Spinal cord (tissue), 10 donors: ENCODE data around the gene NELFCD. TPM values are rescaled to one million over a fixed set of nuclear protein-coding genes. Genes with fewer than 3 reads are reported as not detected.
A peak's percentile ranks its signal among the peaks of the same experiment; 100 is the strongest.

Source experiments
- DNase-seq, 6 donors: peaks; one replicate each; pipeline versions ENCODE4 v3.0.0 to v3.0.0-alpha.2; 2013 to 2015; ENCODE audit warnings: low spot score in 6 of 6, low read depth in 4 of 6
- H3K27ac ChIP-seq: one replicate; pipeline ENCODE4 v1.5.1; 2013; ENCODE audit warnings: low read depth, low read length, control low read depth
- H3K27me3 ChIP-seq: one replicate; pipeline ENCODE4 v1.6.1; 2013; ENCODE audit warnings: low read length; ENCODE audit not compliant: control insufficient read depth, insufficient read depth
- H3K36me3 ChIP-seq: one replicate; pipeline ENCODE4 v1.6.1; 2013; ENCODE audit warnings: low read length; ENCODE audit not compliant: control insufficient read depth, insufficient read depth
- H3K4me1 ChIP-seq: one replicate; pipeline ENCODE4 v1.6.1; 2013; ENCODE audit warnings: low read length; ENCODE audit not compliant: control insufficient read depth, insufficient read depth
- H3K4me3 ChIP-seq: one replicate; pipeline ENCODE4 v1.5.1; 2013; ENCODE audit warnings: low read depth, low read length, control low read depth
- H3K9me3 ChIP-seq: one replicate; pipeline ENCODE4 v1.6.1; 2013; ENCODE audit warnings: low read length; ENCODE audit not compliant: control insufficient read depth, insufficient read depth
- WGBS: methylation state at CpG from one replicate; pipeline ENCODE4 v1.1.5; 2013; ENCODE audit warnings: missing lambda C conversion rate; ENCODE audit not compliant: insufficient coverage; 5-methylcytosine and 5-hydroxymethylcytosine counted together
- polyA plus RNA-seq, 2 donors: library from polyadenylated mRNA; unstranded; fragments of 120-200 nt; gene quantifications; one replicate each; pipeline ENCODE4 v1.2.1, GENCODE V29; 2013; ENCODE audit not compliant: insufficient read length in 2 of 2
- total RNA-seq, 2 donors: library from RNA; depleted of rRNA in 1 of 2; stranded (reverse); fragments of 120-200 nt in 1 of 2; fragments of >200 nt in 1 of 2; gene quantifications; one replicate each; pipeline versions ENCODE4 v1.2.3 to v1.2.4, GENCODE V29; 2013 to 2014
- donor health status: healthy.

Gene NELFCD
- total and polyA plus RNA-seq, 4 donors, result 48.0 to 88.6 (median 71.8) TPM

GRCh38 chr20:58998656-58999055, 17.6 kb downstream of the NELFCD start:
- no peaks in the 10 kb centered on the region for H3K9me3 ChIP-seq
- WGBS, result 83% methylated on average over 9 of the region's 11 CpGs
- no peak overlapping the region for H3K4me3 ChIP-seq
- no peak for DNase-seq
- no peaks in the 10 kb centered on the region for H3K27me3 ChIP-seq
- H3K36me3 ChIP-seq, result peaks cover 68% of the 10 kb centered on the region
- H3K4me1 ChIP-seq, result no peaks in the 10 kb centered on the region
- no peak overlapping the region for H3K27ac ChIP-seq

GRCh38 chr20:59000326-59000725, 19.3 kb downstream of the NELFCD start:
- H3K9me3 ChIP-seq, result no peaks in the 10 kb centered on the region
- H3K27ac ChIP-seq, result no peak overlapping the region
- no peak for DNase-seq
- H3K4me3 ChIP-seq, result no peak overlapping the region
- peaks cover 52% of the 10 kb centered on the region for H3K36me3 ChIP-seq
- H3K27me3 ChIP-seq, result no peaks in the 10 kb centered on the region
- WGBS, result 50% methylated on average over 2 of the region's 3 CpGs
- peaks cover 13% of the 10 kb centered on the region for H3K4me1 ChIP-seq

- WGBS, result 91% methylated on average over 11 of the region's 13 CpGs
- peaks cover 45% of the 10 kb centered on the region for H3K36me3 ChIP-seq
- peaks cover 20% of the 10 kb centered on the region for H3K4me1 ChIP-seq
- H3K27me3 ChIP-seq, result no peaks in the 10 kb centered on the region
- no peaks in the 10 kb centered on the region for H3K9me3 ChIP-seq
- H3K4me3 ChIP-seq, result no peak overlapping the region
- H3K27ac ChIP-seq, result no peak overlapping the region
- DNase-seq, result no peak
These were observed 20.0 kb downstream of the NELFCD start for GRCh38 chr20:59001068-59001448.

GRCh38 chr20:59001449-59002171, 20.6 kb downstream of the NELFCD start:
- no peak overlapping the region for H3K27ac ChIP-seq
- 95% methylated on average over 27 of the region's 27 CpGs for WGBS
- no peaks in the 10 kb centered on the region for H3K9me3 ChIP-seq
- H3K4me3 ChIP-seq, result no peak overlapping the region
- H3K27me3 ChIP-seq, result no peaks in the 10 kb centered on the region
- no peak for DNase-seq
- H3K4me1 ChIP-seq, result peaks cover 25% of the 10 kb centered on the region
- peaks cover 41% of the 10 kb centered on the region for H3K36me3 ChIP-seq

GRCh38 chr20:59002388-59002787, 21.3 kb downstream of the NELFCD start:
- peaks cover 37% of the 10 kb centered on the region for H3K36me3 ChIP-seq
- no peaks in the 10 kb centered on the region for H3K9me3 ChIP-seq
- no peak for DNase-seq
- H3K27me3 ChIP-seq, result no peaks in the 10 kb centered on the region
- peaks cover 28% of the 10 kb centered on the region for H3K4me1 ChIP-seq
- no peak overlapping the region for H3K27ac ChIP-seq
- 92% methylated on average over 7 of the region's 8 CpGs for WGBS
- no peak overlapping the region for H3K4me3 ChIP-seq

GRCh38 chr20:59002874-59003399, 21.9 kb downstream of the NELFCD start:
- Histone ChIP-seq H3K36me3 (peaks cover 34% of the 10 kb centered on the region), H3K9me3 (no peaks in the 10 kb centered on the region), H3K27me3 (peaks cover 1% of the 10 kb centered on the region), H3K4me1 (peaks cover 33% of the 10 kb centered on the region), H3K4me3 (no peak overlapping the region), H3K27ac (no peak overlapping the region)
- no peak for DNase-seq
- 75% methylated on average over 17 of the region's 17 CpGs for WGBS

GRCh38 chr20:59003836-59004492, 22.9 kb downstream of the NELFCD start:
- no peak for DNase-seq

GRCh38 chr20:59004493-59004762, 23.4 kb downstream of the NELFCD start:
- no peak for DNase-seq
- peaks cover 33% of the 10 kb centered on the region for H3K4me1 ChIP-seq
- no peaks in the 10 kb centered on the region for H3K9me3 ChIP-seq
- no peak overlapping the region for H3K4me3 ChIP-seq
- peaks cover 2% of the 10 kb centered on the region for H3K27me3 ChIP-seq
- H3K27ac ChIP-seq, result no peak overlapping the region
- WGBS, result 72% methylated on average over 4 of the region's 4 CpGs
- peaks cover 28% of the 10 kb centered on the region for H3K36me3 ChIP-seq

More at GRCh38 chr20:59003836-59004492, 22.9 kb downstream of the NELFCD start:
- Histone ChIP-seq H3K36me3 (peaks cover 32% of the 10 kb centered on the region), H3K27ac (no peak overlapping the region), H3K27me3 (peaks cover 2% of the 10 kb centered on the region), H3K9me3 (no peaks in the 10 kb centered on the region), H3K4me1 (peaks cover 33% of the 10 kb centered on the region), H3K4me3 (no peak overlapping the region)
- 91% methylated on average over 16 of the region's 16 CpGs for whole genome bisulfite sequencing

- Histone ChIP-seq H3K27ac (no peak overlapping the region), H3K4me1 (peaks cover 33% of the 10 kb centered on the region), H3K4me3 (no peak overlapping the region), H3K36me3 (peaks cover 26% of the 10 kb centered on the region), H3K27me3 (peaks cover 2% of the 10 kb centered on the region), H3K9me3 (no peaks in the 10 kb centered on the region)
- WGBS, result 65% methylated on average over 17 of the region's 17 CpGs
- peak in 1 of 6 donors; percentile 39 for DNase-seq
These were observed 23.9 kb downstream of the NELFCD start for GRCh38 chr20:59004763-59005522.
